Right atrium auricular region (tissue), 2 donors: ENCODE measurements around the gene KLHL17. TPM values are rescaled to one million over a fixed set of nuclear protein-coding genes. Genes with fewer than 3 reads are reported as not detected.

Experiments
- DNase-seq: peaks from one replicate; pipeline ENCODE4 v3.0.0-alpha.2; 2019; ENCODE audit warnings: low spot score
- H3K27ac ChIP-seq, 2 donors: fragments of 200-600 bp; sonication (generic); 1 replicate in 1 of 2; 2 replicates in 1 of 2; pipeline ENCODE4 v1.5.1; 2016 to 2019
- H3K27me3 ChIP-seq, 2 donors: fragments of 200-600 bp; sonication (generic); one replicate each; pipeline versions ENCODE4 v1.5.1 to v1.6.0; 2017 to 2019
- H3K36me3 ChIP-seq: fragments of 200-600 bp; sonication (generic); one replicate; pipeline ENCODE4 v1.5.1; 2016
- H3K4me1 ChIP-seq, 2 donors: fragments of 200-600 bp; sonication (generic); one replicate each; pipeline versions ENCODE4 v1.5.1 to v1.6.0; 2017 to 2019
- H3K4me3 ChIP-seq, 2 donors: fragments of 200-600 bp; sonication (generic); 1 replicate in 1 of 2; 2 replicates in 1 of 2; pipeline ENCODE4 v1.5.1; 2017 to 2019; ENCODE audit warnings: mild to moderate bottlenecking in 1 of 2, moderate library complexity in 1 of 2
- H3K9me3 ChIP-seq, 2 donors: fragments of 200-600 bp; sonication (generic); one replicate each; pipeline ENCODE4 v1.5.1; 2019
- total RNA-seq, 2 donors: library from RNA; depleted of rRNA; stranded (reverse); fragments of >200 nt; gene quantifications; one replicate each; pipeline ENCODE4 v1.1.0, GENCODE V29; 2016
- TF ChIP-seq, protein P1 (sequence below), 2 donors: fragments of 200-600 bp; sonication (generic); IDR thresholded peaks; one replicate each; pipeline ENCODE4 v1.5.1; 2019; ENCODE audit warnings: antibody characterized with exemption in 2 of 2

KLHL17 gene
- total RNA-seq, 2 donors from 2014 or later, result 2.4 to 2.9 TPM

DNA sequence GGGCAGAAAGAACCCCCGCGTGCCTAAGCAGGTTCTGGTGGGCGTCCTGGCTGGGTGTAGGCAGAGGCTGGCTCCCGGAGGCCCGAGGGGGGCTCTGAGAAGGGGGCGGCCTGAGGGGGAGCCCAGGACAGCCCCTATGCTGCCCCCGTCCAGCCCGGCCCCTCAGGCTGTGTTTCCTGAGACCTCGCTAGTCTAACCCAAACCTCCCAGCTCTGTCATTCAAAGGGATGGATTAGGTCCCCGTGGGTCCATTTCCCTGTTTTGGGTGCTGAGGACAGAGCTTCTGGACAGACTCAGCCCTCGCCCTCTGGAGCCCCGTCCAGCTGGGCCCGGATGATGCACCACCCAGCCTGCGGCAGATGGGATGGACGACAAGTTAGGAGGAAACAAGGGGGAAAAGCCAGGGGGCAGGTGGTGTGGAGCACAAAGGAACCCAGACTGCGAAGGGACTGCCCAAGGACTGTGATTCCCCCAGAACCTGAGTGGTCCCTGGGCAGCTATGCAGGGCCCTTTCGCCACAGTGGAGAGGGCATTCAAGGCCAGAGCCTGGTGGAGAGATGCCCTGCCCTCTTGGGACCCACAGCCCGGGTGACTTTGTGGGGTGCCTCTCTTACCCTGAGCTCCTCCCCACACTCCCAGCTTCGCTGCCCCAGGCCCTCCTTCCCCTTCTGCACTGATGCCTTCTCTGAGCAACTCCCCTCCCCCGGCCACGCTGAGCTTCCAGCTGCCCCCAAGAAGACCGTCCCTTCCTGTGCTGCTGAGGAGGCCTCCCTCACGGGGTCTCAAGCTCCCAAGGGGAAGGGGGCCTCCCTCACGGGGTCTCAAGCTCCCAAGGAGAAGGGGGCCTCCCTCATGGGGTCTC, 36.7 kb downstream of the KLHL17 start:
- Histone ChIP-seq H3K9me3 (peaks cover 0 to 4% of the 10 kb centered on the region in 2 donors), H3K27me3 (no peaks in the 10 kb centered on the region), H3K27ac (peak overlapping the region in 1 of 2 donors; percentile 99), H3K4me1 (peaks cover 0 to 40% of the 10 kb centered on the region in 2 donors), H3K36me3 (no peaks in the 10 kb centered on the region), H3K4me3 (no peak overlapping the region)
- no peak for DNase-seq
- TF ChIP-seq, protein P1, sequence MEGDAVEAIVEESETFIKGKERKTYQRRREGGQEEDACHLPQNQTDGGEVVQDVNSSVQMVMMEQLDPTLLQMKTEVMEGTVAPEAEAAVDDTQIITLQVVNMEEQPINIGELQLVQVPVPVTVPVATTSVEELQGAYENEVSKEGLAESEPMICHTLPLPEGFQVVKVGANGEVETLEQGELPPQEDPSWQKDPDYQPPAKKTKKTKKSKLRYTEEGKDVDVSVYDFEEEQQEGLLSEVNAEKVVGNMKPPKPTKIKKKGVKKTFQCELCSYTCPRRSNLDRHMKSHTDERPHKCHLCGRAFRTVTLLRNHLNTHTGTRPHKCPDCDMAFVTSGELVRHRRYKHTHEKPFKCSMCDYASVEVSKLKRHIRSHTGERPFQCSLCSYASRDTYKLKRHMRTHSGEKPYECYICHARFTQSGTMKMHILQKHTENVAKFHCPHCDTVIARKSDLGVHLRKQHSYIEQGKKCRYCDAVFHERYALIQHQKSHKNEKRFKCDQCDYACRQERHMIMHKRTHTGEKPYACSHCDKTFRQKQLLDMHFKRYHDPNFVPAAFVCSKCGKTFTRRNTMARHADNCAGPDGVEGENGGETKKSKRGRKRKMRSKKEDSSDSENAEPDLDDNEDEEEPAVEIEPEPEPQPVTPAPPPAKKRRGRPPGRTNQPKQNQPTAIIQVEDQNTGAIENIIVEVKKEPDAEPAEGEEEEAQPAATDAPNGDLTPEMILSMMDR (IDR thresholded peaks at IDR 0.05), result no peak

DNA sequence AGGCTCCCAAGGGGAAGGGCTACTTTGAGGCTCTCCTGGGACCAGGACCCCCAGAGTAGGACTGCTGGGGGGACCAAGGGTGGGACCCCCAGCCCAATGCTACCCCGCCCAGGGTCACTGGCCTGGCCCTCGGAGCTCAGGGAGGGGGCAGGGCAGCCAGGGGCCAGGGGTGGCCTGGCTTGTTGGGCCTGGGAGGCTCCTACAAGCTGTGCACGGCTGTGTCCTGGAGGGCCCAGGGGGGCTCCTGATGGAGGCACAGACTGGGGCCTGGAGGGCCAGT, 37.3 kb downstream of the KLHL17 start:
- no peak for DNase-seq
- Histone ChIP-seq H3K9me3 (no peaks in the 10 kb centered on the region), H3K27me3 (no peaks in the 10 kb centered on the region), H3K36me3 (no peaks in the 10 kb centered on the region), H3K4me3 (peak overlapping the region in 1 of 2 donors; percentile 80), H3K27ac (peak overlapping the region; percentile 99), H3K4me1 (peaks cover 0 to 41% of the 10 kb centered on the region in 2 donors)
- TF ChIP-seq, protein P1 (IDR thresholded peaks at IDR 0.05), result no peak

DNA sequence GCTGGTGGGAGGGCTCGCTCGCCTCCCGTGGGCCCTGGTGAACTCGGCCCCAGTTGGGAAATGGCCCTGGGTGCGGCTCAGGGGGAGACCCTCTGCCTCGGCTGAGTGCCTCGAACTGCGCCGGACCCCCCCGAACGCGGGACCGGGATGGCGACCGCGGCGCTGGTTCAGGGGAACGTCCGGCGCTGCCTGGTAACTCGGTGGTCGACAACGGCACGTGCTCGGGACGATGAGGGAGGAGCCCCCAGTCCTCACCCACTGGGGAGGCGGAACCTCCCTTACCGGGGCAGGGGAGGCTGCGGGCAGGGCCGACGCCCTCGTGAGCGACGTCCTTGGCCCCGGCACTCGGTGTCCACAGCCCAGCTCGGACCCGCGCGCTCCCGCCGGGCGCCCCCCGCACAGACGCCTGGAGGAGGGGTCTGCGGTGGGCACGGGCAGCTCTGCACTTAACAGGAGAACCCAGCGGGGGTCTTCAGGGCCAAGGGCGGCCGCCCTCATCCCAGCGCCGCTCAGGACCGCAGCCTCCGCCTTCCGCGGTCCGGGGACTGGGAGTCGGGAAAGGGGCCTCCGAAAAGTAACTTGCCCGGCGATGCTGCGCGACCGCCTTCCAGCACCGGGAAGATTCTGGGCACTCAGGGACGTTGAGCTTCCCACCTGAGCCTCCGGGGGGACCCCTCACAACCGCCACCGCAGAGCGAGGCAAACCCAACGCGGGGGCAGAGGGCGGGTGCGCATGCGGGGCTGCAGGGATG, 37.8 kb downstream of the KLHL17 start:
- Histone ChIP-seq H3K4me1 (peaks cover 0 to 41% of the 10 kb centered on the region in 2 donors), H3K27ac (peak overlapping the region; percentile 99), H3K36me3 (no peaks in the 10 kb centered on the region), H3K4me3 (peak overlapping the region; percentile 80 to 81), H3K9me3 (no peaks in the 10 kb centered on the region), H3K27me3 (no peaks in the 10 kb centered on the region)
- no peak for DNase-seq
- TF ChIP-seq, protein P1 (IDR thresholded peaks at IDR 0.05), result no peak

DNA sequence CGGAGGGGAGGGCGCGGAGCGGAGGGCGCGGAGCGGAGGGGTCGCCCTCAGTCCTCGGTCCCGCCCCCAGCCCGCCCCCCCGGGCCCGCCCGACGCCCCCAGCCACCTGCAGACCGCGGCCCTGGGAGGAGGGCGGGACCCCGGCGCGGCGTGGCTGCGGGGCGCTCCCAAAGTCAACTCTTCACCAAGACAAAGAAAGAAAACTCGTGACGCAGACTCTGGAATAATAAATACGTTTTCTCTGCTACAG, 38.3 kb downstream of the KLHL17 start:
- H3K4me1 ChIP-seq, result peaks cover 0 to 41% of the 10 kb centered on the region in 2 donors
- no peaks in the 10 kb centered on the region for H3K9me3 ChIP-seq
- no peaks in the 10 kb centered on the region for H3K36me3 ChIP-seq
- DNase-seq, result no peak
- H3K4me3 ChIP-seq, result peak overlapping the region; percentile 80 to 81
- H3K27me3 ChIP-seq, result no peaks in the 10 kb centered on the region
- H3K27ac ChIP-seq, result peak overlapping the region; percentile 99
- TF ChIP-seq, protein P1 (IDR thresholded peaks at IDR 0.05), result no peak

DNA sequence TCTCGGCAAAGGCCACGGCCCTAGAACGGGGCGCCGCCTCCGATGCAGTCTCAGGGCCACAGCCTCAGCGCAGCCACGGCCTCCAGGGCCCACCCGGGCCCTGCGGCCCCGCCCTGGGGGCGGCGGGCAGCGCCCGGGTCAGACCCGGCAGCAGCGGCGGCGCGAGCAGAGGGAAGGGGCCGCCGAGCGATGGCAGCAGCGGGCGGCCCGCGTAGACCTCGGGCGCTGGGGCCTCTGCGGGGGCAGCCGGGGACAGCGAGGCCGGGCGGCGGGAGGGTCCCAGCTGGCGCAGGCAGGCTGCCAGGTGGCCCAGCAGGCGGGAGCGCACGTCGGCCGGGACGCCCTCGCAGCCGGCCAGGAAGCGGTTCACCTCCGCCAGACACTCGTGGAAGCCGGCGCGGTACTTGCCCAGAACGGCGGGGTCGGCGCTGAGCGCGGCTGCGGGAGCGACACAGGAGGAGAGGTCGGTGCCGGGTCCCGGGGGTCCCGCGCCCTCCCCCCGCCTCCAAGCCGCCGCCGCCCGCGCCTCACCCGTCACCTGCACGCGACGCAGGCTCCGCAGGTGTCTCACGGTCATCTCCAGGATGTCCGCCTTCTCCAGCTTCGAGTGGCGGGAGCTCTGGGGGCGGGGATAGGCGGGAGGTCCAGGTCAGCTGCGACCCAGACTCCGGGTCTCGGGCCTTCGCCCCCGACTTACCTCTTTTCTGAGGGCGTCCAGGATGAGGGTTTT, 38.8 kb downstream of the KLHL17 start:
- H3K36me3 ChIP-seq, result no peaks in the 10 kb centered on the region
- TF ChIP-seq, protein P1 (IDR thresholded peaks at IDR 0.05), result no peak
- peak overlapping the region; percentile 99 for H3K27ac ChIP-seq
- no peaks in the 10 kb centered on the region for H3K9me3 ChIP-seq
- peak overlapping the region; percentile 80 to 81 for H3K4me3 ChIP-seq
- peaks cover 0 to 43% of the 10 kb centered on the region in 2 donors for H3K4me1 ChIP-seq
- H3K27me3 ChIP-seq, result no peaks in the 10 kb centered on the region
- no peak for DNase-seq
